BLaER1 (cell line): ENCODE data around the gene SHROOM2.
A peak's percentile ranks its signal among the peaks of the same experiment; 100 is the strongest.

Source experiments
- H3K27ac ChIP-seq: shearing (Covaris generic); formaldehyde crosslinking; 2 replicates; pipeline ENCODE4 v1.8.1; 2022
- H3K27me3 ChIP-seq: shearing (Covaris generic); formaldehyde crosslinking; 2 replicates; pipeline ENCODE4 v1.8.1; 2022
- H3K36me3 ChIP-seq: shearing (Covaris generic); formaldehyde crosslinking; 2 replicates; pipeline ENCODE4 v1.8.1; 2022
- H3K4me1 ChIP-seq: shearing (Covaris generic); formaldehyde crosslinking; 2 replicates; pipeline ENCODE4 v1.8.1; 2022
- H3K4me2 ChIP-seq: shearing (Covaris generic); formaldehyde crosslinking; 2 replicates; pipeline ENCODE4 v1.8.1; 2022
- H3K4me3 ChIP-seq: shearing (Covaris generic); formaldehyde crosslinking; 2 replicates; pipeline ENCODE4 v1.8.1; 2022
- H3K9ac ChIP-seq: shearing (Covaris generic); formaldehyde crosslinking; 2 replicates; pipeline ENCODE4 v1.8.1; 2022
- H3K9me3 ChIP-seq: shearing (Covaris generic); formaldehyde crosslinking; 2 replicates; pipeline ENCODE4 v1.8.1; 2022
- H4K20me1 ChIP-seq: shearing (Covaris generic); formaldehyde crosslinking; 2 replicates; pipeline ENCODE4 v1.8.1; 2022
- Cebpa-rat ChIP-seq: shearing (Covaris generic); IDR thresholded peaks from 2 replicates; pipeline ENCODE4 v1.8.1; 2022

The SHROOM2 gene

DNA sequence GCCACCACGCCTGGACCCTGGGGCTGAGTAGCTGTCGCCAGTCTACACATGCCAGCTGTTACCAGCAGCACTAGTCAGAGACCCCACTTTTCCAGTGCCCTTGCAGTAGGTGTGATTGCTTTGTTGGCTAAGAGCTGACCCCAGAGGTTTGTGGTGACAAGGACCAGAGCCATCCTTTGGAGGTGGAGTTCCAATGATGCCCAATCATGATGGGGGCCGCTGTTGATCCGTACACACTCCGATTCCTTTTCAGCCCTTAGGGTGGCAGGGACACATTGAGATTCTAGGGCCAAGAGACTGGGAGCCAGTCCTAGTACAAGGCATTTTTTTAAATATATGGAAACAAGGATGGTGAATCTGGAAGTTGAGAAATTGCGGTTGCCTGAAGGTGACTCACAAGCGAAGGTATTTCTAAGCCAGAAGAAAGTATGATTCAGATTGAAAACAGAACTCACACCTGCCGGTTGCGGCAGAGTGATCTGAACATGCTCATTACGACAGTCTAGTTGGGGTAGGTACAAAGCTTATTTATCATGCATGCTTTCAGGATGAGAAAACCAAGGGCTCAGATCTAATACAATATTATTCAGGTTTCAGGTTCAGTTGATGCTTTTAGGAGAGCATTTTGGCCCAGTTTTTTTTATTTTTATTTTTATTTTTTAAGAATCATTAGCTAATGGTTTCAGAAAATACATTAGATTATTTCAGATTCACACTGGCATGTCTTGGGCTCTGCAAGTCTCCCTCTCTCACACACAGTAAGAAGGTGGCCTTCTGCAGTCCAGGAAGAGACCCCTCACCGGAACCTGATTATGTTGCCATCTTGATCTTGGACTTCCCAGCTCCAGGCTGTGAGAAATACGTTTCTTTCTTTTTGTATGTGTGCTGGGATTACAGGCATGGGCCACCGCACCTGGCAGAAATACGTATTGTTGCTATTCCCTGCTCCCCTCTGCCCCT, 43.4 kb downstream of the SHROOM2 start:
- Histone ChIP-seq H3K27me3 (no peaks in the 10 kb centered on the region), H3K36me3 (no peaks in the 10 kb centered on the region), H3K4me3 (no peak overlapping the region), H4K20me1 (no peaks in the 10 kb centered on the region), H3K4me2 (no peak overlapping the region), H3K27ac (no peak overlapping the region), H3K4me1 (peaks cover 5% of the 10 kb centered on the region), H3K9ac (no peak overlapping the region), H3K9me3 (peaks cover 4% of the 10 kb centered on the region; the same call in 1 of the 2 replicates)
- no peak for TF ChIP-seq Cebpa-rat

DNA sequence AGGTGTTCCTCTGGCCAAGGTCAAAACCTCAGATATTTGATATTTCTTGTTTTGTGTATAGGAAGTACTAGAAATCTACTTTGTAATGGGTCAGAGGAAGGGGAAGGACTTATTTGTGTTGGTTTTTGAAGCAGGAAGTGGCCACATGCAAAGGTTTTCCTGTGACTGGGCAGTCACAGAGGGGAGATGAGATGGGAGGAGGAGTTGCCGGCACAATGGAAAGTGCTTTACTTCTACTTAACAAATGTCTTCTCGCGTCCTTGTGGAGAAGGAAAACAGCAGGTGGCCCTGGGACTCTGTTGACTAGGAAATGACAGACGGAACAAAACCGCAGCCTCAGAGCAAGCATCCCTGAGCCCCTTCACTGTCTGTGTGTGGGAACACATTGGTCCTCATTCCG, 46.6 kb downstream of the SHROOM2 start:
- H3K36me3 ChIP-seq, result no peaks in the 10 kb centered on the region
- H3K9me3 ChIP-seq, result peaks cover 4% of the 10 kb centered on the region; the same call in 1 of the 2 replicates
- H3K4me1 ChIP-seq, result peaks cover 5% of the 10 kb centered on the region
- H3K27ac ChIP-seq, result no peak overlapping the region
- no peak overlapping the region for H3K4me3 ChIP-seq
- H4K20me1 ChIP-seq, result no peaks in the 10 kb centered on the region
- TF ChIP-seq Cebpa-rat, result no peak
- no peaks in the 10 kb centered on the region for H3K27me3 ChIP-seq
- no peak overlapping the region for H3K4me2 ChIP-seq
- no peak overlapping the region for H3K9ac ChIP-seq

DNA sequence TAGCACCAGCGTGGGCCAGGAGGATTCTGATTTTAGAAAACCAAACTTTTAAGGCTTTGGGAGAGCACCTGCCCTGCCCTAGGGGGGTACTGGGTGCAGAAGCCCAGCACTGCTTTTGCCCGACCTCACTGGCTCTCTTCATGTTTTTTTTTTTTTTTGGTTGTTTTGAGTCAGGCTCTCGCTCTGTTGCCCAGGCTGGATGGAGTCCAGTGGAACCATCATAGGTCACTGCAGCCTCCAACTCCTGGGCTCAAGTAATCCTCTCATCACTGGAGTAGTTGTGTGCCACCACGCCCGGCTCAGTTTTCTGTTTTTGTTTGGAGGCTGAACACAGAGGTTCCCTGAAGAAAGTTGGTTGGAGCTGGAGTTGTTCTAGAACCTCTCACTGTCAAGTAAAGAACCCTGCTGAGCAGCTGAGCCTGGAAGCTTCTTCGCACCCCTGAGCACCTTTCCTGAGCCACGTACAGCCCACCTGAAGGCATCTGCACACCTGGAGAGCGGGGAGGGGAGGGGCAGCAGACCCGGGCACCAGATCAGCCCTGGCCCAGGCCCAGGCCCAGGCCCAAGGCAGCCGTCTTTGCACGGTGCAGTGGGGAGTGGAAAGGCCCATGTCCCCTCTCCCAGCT, 49.5 kb downstream of the SHROOM2 start:
- Histone ChIP-seq H3K27me3 (no peaks in the 10 kb centered on the region), H3K4me3 (no peak overlapping the region), H3K9me3 (peaks cover 4% of the 10 kb centered on the region; the same call in 1 of the 2 replicates), H4K20me1 (no peaks in the 10 kb centered on the region), H3K4me2 (no peak overlapping the region), H3K4me1 (peaks cover 5% of the 10 kb centered on the region), H3K27ac (no peak overlapping the region), H3K9ac (no peak overlapping the region), H3K36me3 (no peaks in the 10 kb centered on the region)
- TF ChIP-seq Cebpa-rat, result no peak

DNA sequence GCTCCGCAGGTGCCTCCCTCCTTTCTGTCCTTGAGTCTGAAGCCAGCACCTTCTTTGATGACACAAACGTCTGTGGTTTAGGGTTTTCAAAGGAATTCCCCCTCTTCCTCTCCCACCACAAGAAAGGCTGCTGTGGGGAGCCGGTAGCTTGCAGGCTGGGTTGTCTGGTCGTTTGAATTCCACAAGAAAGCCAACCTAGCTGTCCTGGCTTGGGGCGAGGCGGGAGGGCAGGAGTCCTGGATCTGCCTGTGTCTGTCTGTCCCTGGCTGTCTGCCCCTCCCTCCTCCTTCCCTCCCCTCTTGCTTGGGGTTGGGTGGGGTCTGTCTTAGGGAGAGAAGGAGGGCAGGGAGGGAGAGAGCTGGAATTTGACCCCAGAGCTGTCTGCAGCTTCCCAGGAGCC, 56.3 kb downstream of the SHROOM2 start:
- H3K9ac ChIP-seq, result no peak overlapping the region
- no peaks in the 10 kb centered on the region for H3K36me3 ChIP-seq
- H3K4me3 ChIP-seq, result no peak overlapping the region
- H3K27me3 ChIP-seq, result no peaks in the 10 kb centered on the region
- H4K20me1 ChIP-seq, result no peaks in the 10 kb centered on the region
- no peak overlapping the region for H3K27ac ChIP-seq
- no peak for TF ChIP-seq Cebpa-rat
- H3K9me3 ChIP-seq, result no peaks in the 10 kb centered on the region
- H3K4me2 ChIP-seq, result peak overlapping the region; percentile 3; the same call in 1 of the 2 replicates
- 0 out of 2 replicates have a peak, but pooled peaks cover 5% of the 10 kb centered on the region for H3K4me1 ChIP-seq

DNA sequence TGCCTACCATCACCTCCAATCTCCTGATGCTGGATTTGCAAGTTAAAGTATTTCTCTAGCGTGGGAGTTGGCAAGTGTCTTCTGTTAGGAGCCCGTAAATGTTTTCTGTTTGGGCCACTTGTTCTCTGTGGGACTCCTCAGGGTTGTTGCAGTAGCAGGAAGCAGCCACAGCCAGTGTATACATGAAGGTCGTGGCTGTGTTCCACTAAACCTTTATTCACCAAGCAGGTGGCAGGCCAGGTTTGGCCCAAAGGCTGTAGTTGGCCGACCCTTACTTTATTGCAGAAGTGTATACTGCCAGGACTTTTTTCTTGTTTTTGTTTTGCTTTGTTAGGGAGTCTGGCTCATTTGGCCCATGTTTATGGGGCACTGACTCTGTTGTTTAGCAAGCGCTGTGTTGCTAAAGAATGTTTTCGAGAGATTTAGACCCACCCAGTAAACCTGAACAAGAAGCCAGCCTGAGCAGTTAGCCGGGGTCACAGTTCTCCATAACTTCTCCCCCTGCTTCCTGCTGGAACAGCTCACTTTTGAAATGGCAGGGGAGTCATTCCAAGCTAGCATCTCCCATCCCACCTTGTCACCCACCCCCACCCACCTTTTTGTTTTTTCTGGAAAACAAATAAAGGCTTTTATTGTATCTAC, 58.8 kb downstream of the SHROOM2 start:
- no peaks in the 10 kb centered on the region for H3K36me3 ChIP-seq
- 0 out of 2 replicates have a peak, but pooled peaks cover 5% of the 10 kb centered on the region for H3K4me1 ChIP-seq
- no peaks in the 10 kb centered on the region for H4K20me1 ChIP-seq
- H3K9me3 ChIP-seq, result no peaks in the 10 kb centered on the region
- H3K27me3 ChIP-seq, result no peaks in the 10 kb centered on the region
- no peak overlapping the region for H3K4me3 ChIP-seq
- no peak overlapping the region for H3K27ac ChIP-seq
- no peak overlapping the region for H3K9ac ChIP-seq
- TF ChIP-seq Cebpa-rat, result no peak
- no peak overlapping the region for H3K4me2 ChIP-seq

DNA sequence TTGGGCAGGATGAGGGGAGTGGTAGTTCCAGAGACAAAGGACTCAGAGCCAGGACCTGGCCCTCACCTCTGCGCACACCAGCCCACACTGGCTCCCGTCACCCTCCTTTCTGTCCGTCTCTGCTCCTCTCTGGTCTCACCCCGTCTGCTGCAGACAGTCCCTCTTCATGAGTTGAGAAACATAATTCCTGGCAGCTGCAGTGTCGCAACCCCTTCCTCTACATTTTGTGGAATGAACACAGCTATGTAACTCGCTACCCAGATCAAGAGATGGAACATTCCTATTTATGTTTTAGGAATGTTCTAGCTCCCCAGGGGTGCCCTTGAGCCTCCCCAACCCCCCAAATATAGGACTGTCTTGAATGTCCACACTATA, 59.3 kb downstream of the SHROOM2 start:
- Histone ChIP-seq H3K4me1 (0 out of 2 replicates have a peak, but pooled peaks cover 5% of the 10 kb centered on the region), H3K4me2 (no peak overlapping the region), H4K20me1 (no peaks in the 10 kb centered on the region), H3K27ac (no peak overlapping the region), H3K9me3 (no peaks in the 10 kb centered on the region), H3K9ac (no peak overlapping the region), H3K36me3 (no peaks in the 10 kb centered on the region), H3K4me3 (no peak overlapping the region), H3K27me3 (no peaks in the 10 kb centered on the region)
- TF ChIP-seq Cebpa-rat, result no peak

DNA sequence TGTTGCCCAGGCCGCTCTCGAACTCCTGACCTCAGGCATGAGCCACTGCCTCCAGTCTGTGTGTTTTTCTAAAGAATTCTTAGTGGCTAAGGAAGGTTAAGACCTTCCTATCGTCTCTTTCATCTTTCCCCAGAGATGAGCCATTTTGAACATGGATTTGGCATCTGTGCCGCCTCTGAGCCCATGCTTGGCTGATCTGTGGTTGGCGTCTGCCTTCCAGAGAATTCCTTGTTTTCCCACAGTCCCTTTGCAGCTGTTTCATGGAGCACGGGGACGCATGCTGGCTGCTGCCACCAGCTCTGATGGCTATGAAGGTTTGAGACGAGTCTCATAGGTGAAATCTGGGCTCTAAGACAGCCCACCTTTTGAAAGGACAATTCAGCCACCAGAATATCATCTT, 60.4 kb downstream of the SHROOM2 start:
- H3K27ac ChIP-seq, result no peak overlapping the region
- TF ChIP-seq Cebpa-rat, result no peak
- H3K9ac ChIP-seq, result no peak overlapping the region
- no peaks in the 10 kb centered on the region for H3K36me3 ChIP-seq
- no peaks in the 10 kb centered on the region for H3K9me3 ChIP-seq
- no peaks in the 10 kb centered on the region for H3K27me3 ChIP-seq
- H3K4me3 ChIP-seq, result no peak overlapping the region
- no peaks in the 10 kb centered on the region for H4K20me1 ChIP-seq
- no peak overlapping the region for H3K4me2 ChIP-seq
- H3K4me1 ChIP-seq, result 0 out of 2 replicates have a peak, but pooled peaks cover 5% of the 10 kb centered on the region

DNA sequence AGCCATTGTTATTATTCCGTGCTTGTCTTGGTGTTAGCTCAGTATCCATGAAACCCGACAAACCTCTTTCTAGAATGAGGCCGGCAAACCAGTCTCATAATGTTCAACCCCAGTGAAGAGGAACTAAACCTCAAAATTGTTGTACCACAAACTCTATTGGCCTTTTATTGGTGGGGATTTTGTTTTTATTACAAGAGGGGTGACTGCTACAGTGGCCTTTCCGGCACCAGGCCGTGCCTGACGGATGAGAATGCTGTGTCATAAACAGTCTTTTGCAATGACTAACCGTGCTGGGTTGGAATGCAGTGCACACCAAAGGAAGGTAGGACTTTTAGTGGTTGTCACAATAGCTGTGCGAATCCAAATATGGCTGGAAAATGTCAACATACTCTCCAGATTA, 60.8 kb downstream of the SHROOM2 start:
- TF ChIP-seq Cebpa-rat, result no peak
- H3K4me2 ChIP-seq, result no peak overlapping the region
- no peak overlapping the region for H3K4me3 ChIP-seq
- 0 out of 2 replicates have a peak, but pooled peaks cover 5% of the 10 kb centered on the region for H3K4me1 ChIP-seq
- no peak overlapping the region for H3K9ac ChIP-seq
- no peak overlapping the region for H3K27ac ChIP-seq
- H4K20me1 ChIP-seq, result no peaks in the 10 kb centered on the region
- no peaks in the 10 kb centered on the region for H3K36me3 ChIP-seq
- H3K9me3 ChIP-seq, result no peaks in the 10 kb centered on the region
- H3K27me3 ChIP-seq, result no peaks in the 10 kb centered on the region

DNA sequence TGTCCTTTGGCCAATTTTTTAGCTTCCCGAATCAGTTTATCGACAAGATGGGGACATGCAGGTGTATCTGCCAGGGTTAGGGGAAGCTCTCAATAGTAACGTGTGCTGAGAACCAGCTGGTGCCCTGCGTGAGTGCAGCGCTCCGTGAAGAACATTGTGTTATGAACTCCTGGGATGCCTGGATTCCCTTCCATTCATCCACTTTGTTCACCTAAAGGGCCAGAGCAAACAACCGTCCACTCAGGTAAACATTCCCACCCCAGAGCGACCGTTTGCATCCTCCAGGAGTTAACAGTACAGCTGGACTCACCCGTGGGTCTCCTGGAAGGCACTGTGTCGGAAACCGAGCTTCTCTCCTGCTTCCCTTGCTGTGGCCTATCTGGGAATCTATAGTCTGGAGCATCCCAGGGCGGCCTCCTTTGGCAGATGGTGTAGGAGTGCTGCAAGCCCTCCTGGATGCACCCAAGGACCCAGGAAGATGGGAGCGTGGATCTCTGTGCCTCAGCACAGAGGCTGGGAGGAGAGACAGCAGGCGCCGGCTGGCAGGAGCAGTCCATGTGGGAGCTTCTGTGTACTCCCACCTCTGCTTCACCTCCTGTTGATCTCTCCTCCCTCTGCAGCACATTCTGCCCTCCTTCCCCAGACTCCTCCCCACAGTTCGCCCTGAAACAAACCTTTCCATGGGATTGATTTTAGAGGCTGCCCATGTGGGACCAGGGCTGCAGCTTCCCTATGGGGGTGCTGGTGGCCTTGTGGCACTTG, 62.7 kb downstream of the SHROOM2 start:
- H3K4me2 ChIP-seq, result no peak overlapping the region
- no peaks in the 10 kb centered on the region for H3K9me3 ChIP-seq
- no peaks in the 10 kb centered on the region for H3K36me3 ChIP-seq
- H4K20me1 ChIP-seq, result no peaks in the 10 kb centered on the region
- H3K4me1 ChIP-seq, result no peaks in the 10 kb centered on the region
- H3K9ac ChIP-seq, result no peak overlapping the region
- no peak overlapping the region for H3K27ac ChIP-seq
- no peak overlapping the region for H3K4me3 ChIP-seq
- no peak for TF ChIP-seq Cebpa-rat
- H3K27me3 ChIP-seq, result no peaks in the 10 kb centered on the region
